HepG2 (cell line): ENCODE results near the gene RIMBP2. TPM values are rescaled to one million over a fixed set of nuclear protein-coding genes. Genes with fewer than 3 reads are reported as not detected.

ENCODE experiments used
- ATAC-seq: fragments of 200-7000 bp; cut with Tn5 transposase; 3 replicates; pipeline ENCODE4 v1.9.1; 2020; ENCODE audit warnings: mild to moderate bottlenecking, moderate library complexity
- BruUV-seq: library from RNA; stranded (reverse); fragments of 400-500 nt; replicated peaks from 2 replicates; lab custom pipeline; 2021; lab: Mats Ljungman, UMichigan
- CTCF ChIA-PET: fragments of 300-600 bp; formaldehyde crosslinking; extraction: SDS; loops from one replicate; lab custom pipeline; 2021; ENCODE audit warnings: low total read pairs, inconsistent platforms, low intra/inter-chr PET ratio; lab: Yijun Ruan, JAX
- POLR2A ChIA-PET: fragments of 350-600 bp; sonication (Branson Sonifier 250); formaldehyde crosslinking; loops from one replicate; lab custom pipeline; 2020; ENCODE audit warnings: antibody characterized with exemption, inconsistent platforms; lab: Yijun Ruan, JAX
- DNase-seq: peaks from one replicate; pipeline ENCODE4 v3.0.0-alpha.2; 2015; ENCODE audit warnings: low spot score
- FAIRE-seq: peaks from 3 replicates; lab custom pipeline; 2011; peaks lifted over from hg19 to GRCh38; lab: Jason Lieb, UNC
- H2AFZ ChIP-seq: one replicate; pipeline ENCODE4 v1.6.1; 2011; ENCODE audit warnings: low read length, inconsistent platforms
- H3K27ac ChIP-seq: fragments of 300-600 bp; 3 replicates; pipeline ENCODE4 v1.8.0; 2011; ENCODE audit warnings: mixed run types, mild to moderate bottlenecking, mixed read lengths, low read length, inconsistent platforms; ENCODE audit not compliant: insufficient read depth; ENCODE audit errors: extremely low read length
- H3K27me3 ChIP-seq, 2 experiments: fragments of 200-600 bp in 1 of 2; 2 replicates in 1 of 2; 3 replicates in 1 of 2; pipeline versions ENCODE4 v1.6.0 to v1.8.0; 2011; ENCODE audit warnings: low read length in 2 of 2, mild to moderate bottlenecking in 2 of 2, moderate library complexity in 2 of 2, inconsistent platforms in 1 of 2; ENCODE audit not compliant: insufficient read depth in 2 of 2, control insufficient read depth in 1 of 2
- H3K36me3 ChIP-seq, 2 experiments: fragments of 200-600 bp in 1 of 2; replicated peaks in 1 of 2; 2 replicates in 1 of 2; 3 replicates in 1 of 2; pipeline versions ENCODE4 v1.5.1 to v1.8.0; 2011; ENCODE audit warnings: low read length in 2 of 2, inconsistent platforms in 1 of 2; ENCODE audit not compliant: insufficient read depth in 2 of 2, control insufficient read depth in 1 of 2
- H3K4me1 ChIP-seq: 2 replicates; pipeline ENCODE4 v1.5.1; 2012; ENCODE audit warnings: low read length, inconsistent platforms; ENCODE audit not compliant: insufficient read depth
- H3K4me2 ChIP-seq: 2 replicates; pipeline ENCODE4 v1.6.0; 2011; ENCODE audit warnings: low read depth, low read length, inconsistent platforms
- H3K4me3 ChIP-seq, 3 experiments: fragments of 200-600 bp in 1 of 3; sonication (generic), shearing (Covaris generic) in 1 of 3; replicated peaks in 1 of 3; 2 replicates each; pipeline ENCODE4 v1.5.1; 2011 to 2016; ENCODE audit warnings: low read length in 3 of 3, inconsistent platforms in 2 of 3, low read depth in 2 of 3, mild to moderate bottlenecking in 2 of 3, control low read depth in 1 of 3, mixed read lengths in 1 of 3; ENCODE audit not compliant: insufficient read depth in 1 of 3
- H3K79me2 ChIP-seq: one replicate; pipeline ENCODE4 v1.6.1; 2011; ENCODE audit warnings: low read length, inconsistent platforms; ENCODE audit not compliant: insufficient read depth
- H3K9ac ChIP-seq: 2 replicates; pipeline ENCODE4 v1.6.0; 2011; ENCODE audit warnings: mild to moderate bottlenecking, low read depth, low read length, inconsistent platforms; ENCODE audit not compliant: insufficient read depth
- H3K9me3 ChIP-seq: 2 replicates; pipeline ENCODE4 v1.5.1; 2012; ENCODE audit warnings: mild to moderate bottlenecking, low read length
- H4K20me1 ChIP-seq: 2 replicates; pipeline ENCODE4 v1.6.0; 2011; ENCODE audit warnings: inconsistent platforms, mild to moderate bottlenecking, low read length, moderate library complexity; ENCODE audit not compliant: insufficient read depth
- FIP1L1 ChIP-seq: fragments of 200-400 bp; formaldehyde crosslinking; IDR thresholded peaks from 2 replicates; pipeline ENCODE4 v1.6.1; 2018; ENCODE audit warnings: low read depth, mild to moderate bottlenecking, low read length, moderate library complexity, borderline replicate concordance; ENCODE audit not compliant: insufficient read depth
- HNRNPUL1 ChIP-seq: fragments of 200-400 bp; formaldehyde crosslinking; IDR thresholded peaks from 2 replicates; pipeline ENCODE4 v1.6.1; 2017; ENCODE audit warnings: low read depth, mild to moderate bottlenecking, low read length, moderate library complexity
- MXI1 ChIP-seq: IDR thresholded peaks from 3 replicates; pipeline ENCODE4 v1.6.1; 2012; ENCODE audit warnings: low read depth, low read length, inconsistent platforms, borderline replicate concordance
- ZNF292 ChIP-seq: sonication (generic); formaldehyde crosslinking; IDR thresholded peaks from 2 replicates; pipeline ENCODE4 v1.8.1; 2022; ENCODE audit warnings: mild to moderate bottlenecking, low read depth, missing genetic modification reagents, borderline replicate concordance
- WGBS: methylation state at CpG from one replicate; pipeline ENCODE4 v1.1.6; 2017; ENCODE audit warnings: low lambda C conversion rate; 5-methylcytosine and 5-hydroxymethylcytosine counted together
- in situ Hi-C: cut with HindIII; loops from 2 replicates; pipeline ENCODE4 v1.10.0; 2017; ENCODE audit warnings: low pct_unique_long_range_greater_than_20kb; ENCODE audit not compliant: extremely low pct_ligation_motif_present
- intact Hi-C: fragments of 100-400 bp; cut with micrococcal nuclease; formaldehyde crosslinking; loops from one replicate; pipeline ENCODE4 v1.10.0; 2022; ENCODE audit not compliant: unreplicated experiment
- polyA plus RNA-seq, 8 experiments: library from polyadenylated mRNA; depleted of rRNA in 3 of 8; stranded (reverse) in 7 of 8; unstranded in 1 of 8; fragments of >200 nt; fragmentation: Illumina TruSeq in 4 of 8; extraction: Trizol in 4 of 8; gene quantifications; 2 replicates each; pipeline versions ENCODE4 v1.2.1 to v1.2.3, GENCODE V29; 2011 to 2016; ENCODE audit warnings: low read depth in 4 of 8, missing spikeins in 1 of 8, mixed read lengths in 1 of 8; ENCODE audit not compliant: insufficient read depth in 1 of 8
- total RNA-seq, 5 experiments: library from RNA; depleted of rRNA; stranded (reverse); fragments of >200 nt; fragmentation: Illumina TruSeq; extraction: Trizol; gene quantifications; 2 replicates each; pipeline ENCODE4 v1.2.3, GENCODE V29; 2016; ENCODE audit warnings: low read depth in 1 of 5
- TF ChIP-seq, protein P1 (sequence below): sonication (generic); formaldehyde crosslinking; IDR thresholded peaks from 2 replicates; pipeline ENCODE4 v1.5.0; 2020; ENCODE audit warnings: missing genetic modification reagents
- TF ChIP-seq, protein P2 (sequence below): sonication (generic); formaldehyde crosslinking; IDR thresholded peaks from 2 replicates; pipeline ENCODE4 v1.5.1; 2020; ENCODE audit warnings: missing genetic modification reagents, mild to moderate bottlenecking, borderline replicate concordance
- TF ChIP-seq, protein P3 (sequence below): sonication (generic); formaldehyde crosslinking; IDR thresholded peaks from 2 replicates; pipeline ENCODE4 v1.4.0; 2020; ENCODE audit warnings: missing genetic modification reagents
- TF ChIP-seq, protein P4 (sequence below): sonication (generic); formaldehyde crosslinking; IDR thresholded peaks from 2 replicates; pipeline ENCODE4 v1.4.0; 2020; ENCODE audit warnings: low read depth, missing genetic modification reagents
- TF ChIP-seq, protein P5 (sequence below): sonication (generic); formaldehyde crosslinking; IDR thresholded peaks from 2 replicates; pipeline ENCODE4 v1.5.1; 2020; ENCODE audit warnings: missing genetic modification reagents, mild to moderate bottlenecking, borderline replicate concordance

The RIMBP2 gene
- total and polyA plus RNA-seq, 2 of the 13 experiments (the other 11 are each of a cell fraction or from before 2014, with no cell fraction given) = 0.03 TPM; not detected in 1

DNA sequence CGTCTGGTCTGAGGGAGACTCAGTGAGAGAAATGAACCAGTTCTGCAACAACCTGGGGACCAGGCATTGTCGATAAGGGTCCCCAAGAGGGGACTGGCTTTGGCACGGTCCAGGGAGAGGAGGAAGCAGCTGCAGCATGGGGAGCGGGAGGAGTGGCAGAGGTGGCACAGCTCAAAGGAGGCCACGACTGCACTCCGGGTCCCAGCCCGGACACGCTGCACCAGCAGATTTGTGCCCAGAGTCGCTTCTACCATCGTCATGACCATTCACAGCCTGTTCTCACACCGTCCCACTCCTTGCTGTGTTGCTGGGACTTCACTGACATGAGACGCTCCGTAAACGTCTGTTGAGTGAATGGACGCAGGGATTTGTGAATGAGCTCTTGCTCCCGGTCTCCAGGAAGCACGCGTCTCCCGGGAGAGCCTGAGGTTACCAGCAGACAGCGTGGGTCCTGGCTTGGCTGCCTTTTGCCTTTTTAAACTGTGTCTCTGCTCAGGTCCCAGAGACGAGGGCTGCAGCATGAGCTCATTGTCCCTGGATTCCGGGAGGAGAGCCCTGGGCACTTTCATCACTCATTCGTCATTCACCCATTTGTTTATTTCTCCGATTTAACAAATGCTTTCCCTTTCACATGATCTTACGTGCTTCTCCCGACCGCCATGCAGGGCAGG is 241.4 kb downstream of the RIMBP2 start:
- Histone ChIP-seq H3K4me1 (no peaks in the 10 kb centered on the region), H4K20me1 (no peaks in the 10 kb centered on the region), H3K4me2 (no peak overlapping the region), H3K4me3 (no peak overlapping the region), H3K9ac (no peak overlapping the region), H3K27me3 (peaks cover 6 to 83% of the 10 kb centered on the region in 2 experiments; a peak in 4 of 5 replicates), H3K9me3 (no peaks in the 10 kb centered on the region), H3K27ac (no peak overlapping the region), H3K36me3 (no peaks in the 10 kb centered on the region), H3K79me2 (no peaks in the 10 kb centered on the region), H2AFZ (no peak overlapping the region)
- POLR2A ChIA-PET = no interaction called here
- intact Hi-C loops = no loop called here
- no peak for ATAC-seq
- no peak for DNase-seq
- CTCF ChIA-PET = no interaction called here
- no TSS peak for BruUV-seq
- WGBS = 34% methylated on average over 23 of the region's 27 CpGs
- in situ Hi-C loops = no loop called here
- no peak for FAIRE-seq
- TF ChIP-seq, protein P1, sequence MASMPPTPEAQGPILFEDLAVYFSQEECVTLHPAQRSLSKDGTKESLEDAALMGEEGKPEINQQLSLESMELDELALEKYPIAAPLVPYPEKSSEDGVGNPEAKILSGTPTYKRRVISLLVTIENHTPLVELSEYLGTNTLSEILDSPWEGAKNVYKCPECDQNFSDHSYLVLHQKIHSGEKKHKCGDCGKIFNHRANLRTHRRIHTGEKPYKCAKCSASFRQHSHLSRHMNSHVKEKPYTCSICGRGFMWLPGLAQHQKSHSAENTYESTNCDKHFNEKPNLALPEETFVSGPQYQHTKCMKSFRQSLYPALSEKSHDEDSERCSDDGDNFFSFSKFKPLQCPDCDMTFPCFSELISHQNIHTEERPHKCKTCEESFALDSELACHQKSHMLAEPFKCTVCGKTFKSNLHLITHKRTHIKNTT (CRISPR knock-in tag) = no peak
- TF ChIP-seq, protein P2, sequence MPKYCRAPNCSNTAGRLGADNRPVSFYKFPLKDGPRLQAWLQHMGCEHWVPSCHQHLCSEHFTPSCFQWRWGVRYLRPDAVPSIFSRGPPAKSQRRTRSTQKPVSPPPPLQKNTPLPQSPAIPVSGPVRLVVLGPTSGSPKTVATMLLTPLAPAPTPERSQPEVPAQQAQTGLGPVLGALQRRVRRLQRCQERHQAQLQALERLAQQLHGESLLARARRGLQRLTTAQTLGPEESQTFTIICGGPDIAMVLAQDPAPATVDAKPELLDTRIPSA (CRISPR knock-in tag) = no peak
- TF ChIP-seq MXI1 (no peak), FIP1L1 (no peak), HNRNPUL1 (no peak), ZNF292 (no peak)
- TF ChIP-seq, protein P3, sequence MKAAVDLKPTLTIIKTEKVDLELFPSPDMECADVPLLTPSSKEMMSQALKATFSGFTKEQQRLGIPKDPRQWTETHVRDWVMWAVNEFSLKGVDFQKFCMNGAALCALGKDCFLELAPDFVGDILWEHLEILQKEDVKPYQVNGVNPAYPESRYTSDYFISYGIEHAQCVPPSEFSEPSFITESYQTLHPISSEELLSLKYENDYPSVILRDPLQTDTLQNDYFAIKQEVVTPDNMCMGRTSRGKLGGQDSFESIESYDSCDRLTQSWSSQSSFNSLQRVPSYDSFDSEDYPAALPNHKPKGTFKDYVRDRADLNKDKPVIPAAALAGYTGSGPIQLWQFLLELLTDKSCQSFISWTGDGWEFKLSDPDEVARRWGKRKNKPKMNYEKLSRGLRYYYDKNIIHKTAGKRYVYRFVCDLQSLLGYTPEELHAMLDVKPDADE (CRISPR knock-in tag) = no peak
- TF ChIP-seq, protein P4, sequence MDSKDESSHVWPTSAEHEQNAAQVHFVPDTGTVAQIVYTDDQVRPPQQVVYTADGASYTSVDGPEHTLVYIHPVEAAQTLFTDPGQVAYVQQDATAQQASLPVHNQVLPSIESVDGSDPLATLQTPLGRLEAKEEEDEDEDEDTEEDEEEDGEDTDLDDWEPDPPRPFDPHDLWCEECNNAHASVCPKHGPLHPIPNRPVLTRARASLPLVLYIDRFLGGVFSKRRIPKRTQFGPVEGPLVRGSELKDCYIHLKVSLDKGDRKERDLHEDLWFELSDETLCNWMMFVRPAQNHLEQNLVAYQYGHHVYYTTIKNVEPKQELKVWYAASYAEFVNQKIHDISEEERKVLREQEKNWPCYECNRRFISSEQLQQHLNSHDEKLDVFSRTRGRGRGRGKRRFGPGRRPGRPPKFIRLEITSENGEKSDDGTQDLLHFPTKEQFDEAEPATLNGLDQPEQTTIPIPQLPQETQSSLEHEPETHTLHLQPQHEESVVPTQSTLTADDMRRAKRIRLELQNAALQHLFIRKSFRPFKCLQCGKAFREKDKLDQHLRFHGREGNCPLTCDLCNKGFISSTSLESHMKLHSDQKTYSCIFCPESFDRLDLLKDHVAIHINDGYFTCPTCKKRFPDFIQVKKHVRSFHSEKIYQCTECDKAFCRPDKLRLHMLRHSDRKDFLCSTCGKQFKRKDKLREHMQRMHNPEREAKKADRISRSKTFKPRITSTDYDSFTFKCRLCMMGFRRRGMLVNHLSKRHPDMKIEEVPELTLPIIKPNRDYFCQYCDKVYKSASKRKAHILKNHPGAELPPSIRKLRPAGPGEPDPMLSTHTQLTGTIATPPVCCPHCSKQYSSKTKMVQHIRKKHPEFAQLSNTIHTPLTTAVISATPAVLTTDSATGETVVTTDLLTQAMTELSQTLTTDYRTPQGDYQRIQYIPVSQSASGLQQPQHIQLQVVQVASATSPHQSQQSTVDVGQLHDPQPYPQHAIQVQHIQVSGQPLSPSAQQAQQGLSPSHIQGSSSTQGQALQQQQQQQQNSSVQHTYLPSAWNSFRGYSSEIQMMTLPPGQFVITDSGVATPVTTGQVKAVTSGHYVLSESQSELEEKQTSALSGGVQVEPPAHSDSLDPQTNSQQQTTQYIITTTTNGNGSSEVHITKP (CRISPR knock-in tag) = no peak
- TF ChIP-seq, protein P5, sequence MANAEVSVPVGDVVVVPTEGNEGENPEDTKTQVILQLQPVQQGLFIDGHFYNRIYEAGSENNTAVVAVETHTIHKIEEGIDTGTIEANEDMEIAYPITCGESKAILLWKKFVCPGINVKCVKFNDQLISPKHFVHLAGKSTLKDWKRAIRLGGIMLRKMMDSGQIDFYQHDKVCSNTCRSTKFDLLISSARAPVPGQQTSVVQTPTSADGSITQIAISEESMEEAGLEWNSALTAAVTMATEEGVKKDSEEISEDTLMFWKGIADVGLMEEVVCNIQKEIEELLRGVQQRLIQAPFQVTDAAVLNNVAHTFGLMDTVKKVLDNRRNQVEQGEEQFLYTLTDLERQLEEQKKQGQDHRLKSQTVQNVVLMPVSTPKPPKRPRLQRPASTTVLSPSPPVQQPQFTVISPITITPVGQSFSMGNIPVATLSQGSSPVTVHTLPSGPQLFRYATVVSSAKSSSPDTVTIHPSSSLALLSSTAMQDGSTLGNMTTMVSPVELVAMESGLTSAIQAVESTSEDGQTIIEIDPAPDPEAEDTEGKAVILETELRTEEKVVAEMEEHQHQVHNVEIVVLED = no peak
